SIG-M5 treated with dmso at 0.1 percent for 504 hours (cell line): ENCODE data around the gene OOSP4A.
"Not testable (repeated sequence)": the region's sequence is repeated elsewhere in the genome, so short reads cannot be mapped to it uniquely, and the experiment has no call there.

Source experiments
- DNase-seq: peaks from one replicate; lab custom pipeline; 2025; ENCODE audit not compliant: unreplicated experiment; lab: John Stamatoyannopoulos, UW

OOSP4A gene

GRCh38 chr11:59973097-59973496 is 9.3 kb downstream of the OOSP4A start:
- DNase-seq: no peak

- no peak for DNase-seq
These were observed 17.4 kb downstream of the OOSP4A start for GRCh38 chr11:59981106-59981770.

- not testable (repeated sequence) for DNase-seq
These were observed 18.2 kb downstream of the OOSP4A start for GRCh38 chr11:59982037-59982436.

GRCh38 chr11:59983212-59983611 is 19.4 kb downstream of the OOSP4A start:
- DNase-seq: no peak

- DNase-seq: no peak
These were observed 20.5 kb downstream of the OOSP4A start for GRCh38 chr11:59984368-59984767.

- no peak for DNase-seq
These were observed 26.6 kb downstream of the OOSP4A start for GRCh38 chr11:59990421-59990820.

GRCh38 chr11:59992425-59992824 is 28.6 kb downstream of the OOSP4A start:
- DNase-seq: no peak

- DNase-seq: no peak
These were observed 34.0 kb downstream of the OOSP4A start for GRCh38 chr11:59997800-59998199.

GRCh38 chr11:59999691-60000090 is 35.9 kb downstream of the OOSP4A start:
- DNase-seq: no peak

GRCh38 chr11:60003729-60004128 is 39.9 kb downstream of the OOSP4A start:
- no peak for DNase-seq

- DNase-seq: no peak
These were observed 41.5 kb downstream of the OOSP4A start for GRCh38 chr11:60005360-60005759.

- DNase-seq: no peak
These were observed 53.0 kb downstream of the OOSP4A start, which contains the start of gene OOSP4B for GRCh38 chr11:60016881-60017280. OOSP4B (plus strand) TSS chr11:60017181.

GRCh38 chr11:60018058-60018457 is 54.2 kb downstream of the OOSP4A start:
- DNase-seq: no peak
